OCI-LY3 (cell line): ENCODE data around the gene LPCAT1.
A peak's percentile ranks its signal among the peaks of the same experiment; 100 is the strongest.

ENCODE experiments used
- H2AFZ ChIP-seq: fragments of 200-600, 300-600 bp; shearing (Covaris generic); 2 replicates; pipeline ENCODE4 v1.6.0; 2014; ENCODE audit warnings: antibody characterized with exemption, low read depth, low read length
- H3K27ac ChIP-seq: fragments of 200-600, 300-600 bp; sonication (generic); 2 replicates; pipeline ENCODE4 v1.5.1; 2014; ENCODE audit warnings: mild to moderate bottlenecking, low read length, moderate library complexity, mixed read lengths
- H3K27me3 ChIP-seq: fragments of 200-600, 300-600 bp; sonication (generic); 2 replicates; pipeline ENCODE4 v1.6.1; 2014; ENCODE audit warnings: low read depth, low read length, mixed read lengths
- H3K36me3 ChIP-seq: fragments of 200-600, 300-600 bp; sonication (generic); replicated peaks from 2 replicates; pipeline ENCODE3; 2014; ENCODE audit warnings: low read depth, low read length, mixed read lengths
- H3K4me1 ChIP-seq: fragments of 300-600, 200-600 bp; sonication (generic); 2 replicates; pipeline ENCODE4 v1.6.1; 2014; ENCODE audit warnings: low read length, mixed read lengths
- H3K4me2 ChIP-seq: fragments of 200-600, 300-600 bp; sonication (generic); 2 replicates; pipeline ENCODE4 v1.6.1; 2014; ENCODE audit warnings: low read length, mixed read lengths
- H3K4me3 ChIP-seq: fragments of 300-600, 200-600 bp; sonication (generic); 2 replicates; pipeline ENCODE4 v1.5.1; 2014; ENCODE audit warnings: antibody characterized with exemption, mild to moderate bottlenecking, low read length, moderate library complexity
- H3K79me2 ChIP-seq: fragments of 300-600, 200-600 bp; shearing (Covaris generic); 2 replicates; pipeline ENCODE4 v1.6.1; 2014; ENCODE audit warnings: mild to moderate bottlenecking, low read length, mixed read lengths
- H3K9ac ChIP-seq: fragments of 300-600, 200-600 bp; shearing (Covaris generic); 2 replicates; pipeline ENCODE4 v1.6.0; 2014; ENCODE audit warnings: mild to moderate bottlenecking, low read length, moderate library complexity
- H3K9me3 ChIP-seq: fragments of 200-600, 300-600 bp; shearing (Covaris generic); 2 replicates; pipeline ENCODE4 v1.6.1; 2014; ENCODE audit warnings: low read length, mixed read lengths; ENCODE audit not compliant: insufficient read depth
- H4K20me1 ChIP-seq: fragments of 200-600, 300-600 bp; sonication (generic); 2 replicates; pipeline ENCODE4 v1.6.1; 2016; ENCODE audit warnings: low read length, mixed read lengths; ENCODE audit not compliant: insufficient read depth
- EZH2phosphoT487 ChIP-seq: fragments of 200-600 bp; shearing (Covaris generic); IDR thresholded peaks from 2 replicates; pipeline ENCODE4 v1.6.1; 2018; ENCODE audit warnings: antibody characterized with exemption, mixed run types, low read depth
- TF ChIP-seq, protein P1 (sequence below): fragments of 200-600, 300-600 bp; sonication (generic); IDR thresholded peaks from 2 replicates; pipeline ENCODE4 v1.5.1; 2014; ENCODE audit warnings: antibody characterized with exemption, low read length, low read depth

Gene LPCAT1

DNA sequence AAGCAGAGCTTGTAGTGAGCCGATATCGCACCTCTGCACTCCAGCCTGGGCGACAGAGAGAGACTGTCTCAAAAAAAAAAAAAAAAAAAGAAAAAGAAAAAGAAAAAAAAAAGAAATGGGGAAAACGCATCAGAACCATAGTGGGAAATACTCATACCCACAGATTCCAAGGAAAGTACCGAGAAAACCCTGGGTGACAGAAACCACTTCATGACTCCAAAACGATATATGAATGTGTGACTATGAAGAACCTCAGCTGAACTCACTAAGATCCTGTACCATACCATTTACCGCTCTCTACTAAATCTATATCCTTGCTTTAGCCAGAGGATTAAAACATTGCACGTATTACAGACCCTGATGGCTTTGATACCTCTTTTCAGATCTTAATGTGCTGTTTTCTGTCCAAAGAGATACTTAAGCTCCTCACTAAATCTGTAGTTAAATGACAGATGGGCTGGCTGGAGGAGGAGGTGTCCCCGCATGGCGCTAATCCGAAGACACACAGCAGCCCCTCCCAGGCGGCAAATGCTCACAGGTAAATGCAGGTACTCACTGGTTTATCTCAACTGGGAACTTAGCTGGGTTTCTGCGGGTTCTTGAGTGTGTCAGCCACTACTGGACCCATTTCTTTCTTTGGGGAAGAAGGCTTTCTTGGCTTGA, 2.8 kb downstream of the LPCAT1 start:
- Histone ChIP-seq H3K9ac (peak overlapping the region; percentile 84), H3K4me1 (peaks cover 53% of the 10 kb centered on the region), H3K4me3 (peak overlapping the region; percentile 88), H3K79me2 (peaks cover 88% of the 10 kb centered on the region), H3K36me3 (peaks cover 57% of the 10 kb centered on the region), H4K20me1 (peaks cover 64% of the 10 kb centered on the region), H3K4me2 (peak overlapping the region; percentile 96), H2AFZ (no peak overlapping the region), H3K27ac (peak overlapping the region; percentile 67; the same call in 1 of the 2 replicates), H3K9me3 (no peaks in the 10 kb centered on the region), H3K27me3 (no peaks in the 10 kb centered on the region)
- TF ChIP-seq EZH2phosphoT487 = no peak
- TF ChIP-seq, protein P1, sequence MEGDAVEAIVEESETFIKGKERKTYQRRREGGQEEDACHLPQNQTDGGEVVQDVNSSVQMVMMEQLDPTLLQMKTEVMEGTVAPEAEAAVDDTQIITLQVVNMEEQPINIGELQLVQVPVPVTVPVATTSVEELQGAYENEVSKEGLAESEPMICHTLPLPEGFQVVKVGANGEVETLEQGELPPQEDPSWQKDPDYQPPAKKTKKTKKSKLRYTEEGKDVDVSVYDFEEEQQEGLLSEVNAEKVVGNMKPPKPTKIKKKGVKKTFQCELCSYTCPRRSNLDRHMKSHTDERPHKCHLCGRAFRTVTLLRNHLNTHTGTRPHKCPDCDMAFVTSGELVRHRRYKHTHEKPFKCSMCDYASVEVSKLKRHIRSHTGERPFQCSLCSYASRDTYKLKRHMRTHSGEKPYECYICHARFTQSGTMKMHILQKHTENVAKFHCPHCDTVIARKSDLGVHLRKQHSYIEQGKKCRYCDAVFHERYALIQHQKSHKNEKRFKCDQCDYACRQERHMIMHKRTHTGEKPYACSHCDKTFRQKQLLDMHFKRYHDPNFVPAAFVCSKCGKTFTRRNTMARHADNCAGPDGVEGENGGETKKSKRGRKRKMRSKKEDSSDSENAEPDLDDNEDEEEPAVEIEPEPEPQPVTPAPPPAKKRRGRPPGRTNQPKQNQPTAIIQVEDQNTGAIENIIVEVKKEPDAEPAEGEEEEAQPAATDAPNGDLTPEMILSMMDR = no peak

DNA sequence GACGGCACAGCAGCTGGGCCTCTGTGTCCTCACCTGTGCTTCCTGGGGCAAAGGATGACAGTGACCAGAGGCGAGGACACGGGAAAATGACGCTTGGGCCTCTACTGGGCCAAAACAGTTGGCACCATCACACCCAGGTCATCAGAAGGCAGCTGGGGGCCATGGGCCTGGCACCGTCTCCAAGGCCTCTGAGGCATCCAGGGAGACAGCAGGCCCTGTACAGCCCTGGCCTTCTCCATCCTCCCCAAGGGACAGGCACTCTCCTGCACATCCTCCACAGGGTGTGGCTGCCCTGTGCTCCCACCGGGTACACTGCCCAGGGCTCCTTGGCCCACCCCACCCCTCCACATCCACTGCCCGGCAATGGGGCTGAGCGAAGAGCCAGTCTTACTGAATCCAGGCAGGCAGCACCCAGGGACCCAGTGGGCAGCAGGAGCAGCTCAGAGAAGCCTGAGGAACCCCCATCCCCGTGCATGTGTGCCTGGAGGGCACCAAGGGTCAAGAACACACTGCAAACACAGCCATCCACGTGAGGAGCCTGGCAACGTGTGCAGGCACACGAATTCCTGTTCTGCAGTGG, 4.0 kb downstream of the LPCAT1 start:
- H2AFZ ChIP-seq = no peak overlapping the region
- peaks cover 60% of the 10 kb centered on the region for H3K36me3 ChIP-seq
- no peaks in the 10 kb centered on the region for H3K27me3 ChIP-seq
- peaks cover 50% of the 10 kb centered on the region for H3K4me1 ChIP-seq
- no peaks in the 10 kb centered on the region for H3K9me3 ChIP-seq
- H3K27ac ChIP-seq = no peak overlapping the region
- peaks cover 76% of the 10 kb centered on the region for H4K20me1 ChIP-seq
- peaks cover 98% of the 10 kb centered on the region for H3K79me2 ChIP-seq
- TF ChIP-seq EZH2phosphoT487 = no peak
- TF ChIP-seq, protein P1 = no peak
- 0 out of 2 replicates have a peak overlapping the region, but pooled peaks have one; percentile 7 for H3K4me2 ChIP-seq
- no peak overlapping the region for H3K9ac ChIP-seq
- no peak overlapping the region for H3K4me3 ChIP-seq

GRCh38 chr5:1517838-1518237, 5.9 kb downstream of the LPCAT1 start:
- Histone ChIP-seq H2AFZ (no peak overlapping the region), H3K4me3 (no peak overlapping the region), H3K9ac (no peak overlapping the region), H3K4me2 (no peak overlapping the region), H3K27me3 (no peaks in the 10 kb centered on the region), H3K27ac (no peak overlapping the region), H3K9me3 (no peaks in the 10 kb centered on the region), H3K79me2 (peaks cover 100% of the 10 kb centered on the region), H3K4me1 (peaks cover 63% of the 10 kb centered on the region), H4K20me1 (peaks cover 95% of the 10 kb centered on the region), H3K36me3 (peaks cover 68% of the 10 kb centered on the region)
- TF ChIP-seq EZH2phosphoT487 = no peak
- TF ChIP-seq, protein P1 = no peak
